Measurements from ENCODE around the gene MBTD1. TPM values are rescaled to one million over a fixed set of nuclear protein-coding genes. Genes with fewer than 3 reads are reported as not detected.

MBTD1 gene
- total and polyA plus RNA-seq, 2 experiments from 2014 or later, result 19.1 to 63.9 TPM

DNA sequence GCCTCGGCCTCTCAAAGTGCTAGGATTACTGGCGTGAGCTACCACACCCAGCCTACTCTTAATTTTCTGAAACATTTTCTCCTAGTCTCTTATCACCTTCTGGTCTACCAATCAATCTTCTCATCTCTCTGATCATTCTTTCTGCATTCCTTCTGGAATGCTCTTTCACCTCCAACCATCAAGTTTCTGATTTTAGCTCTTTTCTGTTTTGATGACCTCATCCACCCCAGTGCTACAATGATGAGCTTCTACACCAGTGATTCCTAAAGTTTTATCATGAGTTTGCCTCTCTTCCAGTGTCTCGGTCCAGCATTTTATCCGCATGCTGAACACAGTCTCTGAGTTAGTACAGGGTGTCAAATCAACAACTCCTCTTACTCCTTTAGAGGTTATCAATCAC lies 62.1 kb downstream of the MBTD1 start (continued):
- TF ChIP-seq JUNB (IDR thresholded peaks at IDR 0.05; ENCODE audit: unreplicated experiment) (no peak), POLR2AphosphoS5 (IDR thresholded peaks at IDR 0.05; ENCODE audit: low read depth) (no peak), EZH2 (IDR thresholded peaks at IDR 0.05; ENCODE audit: low read depth, unreplicated experiment) (no peak), ZNF331 (CRISPR knock-in tag; IDR thresholded peaks at IDR 0.05; ENCODE audit: low read depth) (no peak)

- H4K20me1 ChIP-seq (replicated peaks; ENCODE audit: insufficient read depth), result 0 out of 2 replicates have a peak, but pooled peaks cover 6% of the 10 kb centered on the region
- ATAC-seq (no peak), DNase-seq (ENCODE audit: low spot score) (no peak)
- Mint-ChIP-seq H3K4me3 (no peak overlapping the region), H3K9me3 (no peaks in the 10 kb centered on the region), H3K4me1 (no peaks in the 10 kb centered on the region), H3K27me3 (ENCODE audit: insufficient read depth, low read depth, poor library complexity) (no peaks in the 10 kb centered on the region), H3K27ac (no peak overlapping the region), H3K36me3 (ENCODE audit: low read depth) (peaks cover 72% of the 10 kb centered on the region)
- H2AFZ ChIP-seq, result no peak overlapping the region
- no peak overlapping the region for H3K4me2 ChIP-seq
- no peak for TF ChIP-seq STAT1 (IDR thresholded peaks at IDR 0.05; ENCODE audit: unreplicated experiment)
- no peak for TF ChIP-seq ETS1 (IDR thresholded peaks at IDR 0.05)
- TF ChIP-seq CTCF (conservative IDR thresholded peaks at IDR 0.05; ENCODE audit: low read depth in 2 of 2), result no peak
- TF ChIP-seq NANOG (IDR thresholded peaks at IDR 0.05; ENCODE audit: borderline replicate concordance), result no peak
- no peak for TF ChIP-seq POLR2AphosphoS5 (IDR thresholded peaks at IDR 0.05; ENCODE audit: low read depth)
- TF ChIP-seq, protein P1, sequence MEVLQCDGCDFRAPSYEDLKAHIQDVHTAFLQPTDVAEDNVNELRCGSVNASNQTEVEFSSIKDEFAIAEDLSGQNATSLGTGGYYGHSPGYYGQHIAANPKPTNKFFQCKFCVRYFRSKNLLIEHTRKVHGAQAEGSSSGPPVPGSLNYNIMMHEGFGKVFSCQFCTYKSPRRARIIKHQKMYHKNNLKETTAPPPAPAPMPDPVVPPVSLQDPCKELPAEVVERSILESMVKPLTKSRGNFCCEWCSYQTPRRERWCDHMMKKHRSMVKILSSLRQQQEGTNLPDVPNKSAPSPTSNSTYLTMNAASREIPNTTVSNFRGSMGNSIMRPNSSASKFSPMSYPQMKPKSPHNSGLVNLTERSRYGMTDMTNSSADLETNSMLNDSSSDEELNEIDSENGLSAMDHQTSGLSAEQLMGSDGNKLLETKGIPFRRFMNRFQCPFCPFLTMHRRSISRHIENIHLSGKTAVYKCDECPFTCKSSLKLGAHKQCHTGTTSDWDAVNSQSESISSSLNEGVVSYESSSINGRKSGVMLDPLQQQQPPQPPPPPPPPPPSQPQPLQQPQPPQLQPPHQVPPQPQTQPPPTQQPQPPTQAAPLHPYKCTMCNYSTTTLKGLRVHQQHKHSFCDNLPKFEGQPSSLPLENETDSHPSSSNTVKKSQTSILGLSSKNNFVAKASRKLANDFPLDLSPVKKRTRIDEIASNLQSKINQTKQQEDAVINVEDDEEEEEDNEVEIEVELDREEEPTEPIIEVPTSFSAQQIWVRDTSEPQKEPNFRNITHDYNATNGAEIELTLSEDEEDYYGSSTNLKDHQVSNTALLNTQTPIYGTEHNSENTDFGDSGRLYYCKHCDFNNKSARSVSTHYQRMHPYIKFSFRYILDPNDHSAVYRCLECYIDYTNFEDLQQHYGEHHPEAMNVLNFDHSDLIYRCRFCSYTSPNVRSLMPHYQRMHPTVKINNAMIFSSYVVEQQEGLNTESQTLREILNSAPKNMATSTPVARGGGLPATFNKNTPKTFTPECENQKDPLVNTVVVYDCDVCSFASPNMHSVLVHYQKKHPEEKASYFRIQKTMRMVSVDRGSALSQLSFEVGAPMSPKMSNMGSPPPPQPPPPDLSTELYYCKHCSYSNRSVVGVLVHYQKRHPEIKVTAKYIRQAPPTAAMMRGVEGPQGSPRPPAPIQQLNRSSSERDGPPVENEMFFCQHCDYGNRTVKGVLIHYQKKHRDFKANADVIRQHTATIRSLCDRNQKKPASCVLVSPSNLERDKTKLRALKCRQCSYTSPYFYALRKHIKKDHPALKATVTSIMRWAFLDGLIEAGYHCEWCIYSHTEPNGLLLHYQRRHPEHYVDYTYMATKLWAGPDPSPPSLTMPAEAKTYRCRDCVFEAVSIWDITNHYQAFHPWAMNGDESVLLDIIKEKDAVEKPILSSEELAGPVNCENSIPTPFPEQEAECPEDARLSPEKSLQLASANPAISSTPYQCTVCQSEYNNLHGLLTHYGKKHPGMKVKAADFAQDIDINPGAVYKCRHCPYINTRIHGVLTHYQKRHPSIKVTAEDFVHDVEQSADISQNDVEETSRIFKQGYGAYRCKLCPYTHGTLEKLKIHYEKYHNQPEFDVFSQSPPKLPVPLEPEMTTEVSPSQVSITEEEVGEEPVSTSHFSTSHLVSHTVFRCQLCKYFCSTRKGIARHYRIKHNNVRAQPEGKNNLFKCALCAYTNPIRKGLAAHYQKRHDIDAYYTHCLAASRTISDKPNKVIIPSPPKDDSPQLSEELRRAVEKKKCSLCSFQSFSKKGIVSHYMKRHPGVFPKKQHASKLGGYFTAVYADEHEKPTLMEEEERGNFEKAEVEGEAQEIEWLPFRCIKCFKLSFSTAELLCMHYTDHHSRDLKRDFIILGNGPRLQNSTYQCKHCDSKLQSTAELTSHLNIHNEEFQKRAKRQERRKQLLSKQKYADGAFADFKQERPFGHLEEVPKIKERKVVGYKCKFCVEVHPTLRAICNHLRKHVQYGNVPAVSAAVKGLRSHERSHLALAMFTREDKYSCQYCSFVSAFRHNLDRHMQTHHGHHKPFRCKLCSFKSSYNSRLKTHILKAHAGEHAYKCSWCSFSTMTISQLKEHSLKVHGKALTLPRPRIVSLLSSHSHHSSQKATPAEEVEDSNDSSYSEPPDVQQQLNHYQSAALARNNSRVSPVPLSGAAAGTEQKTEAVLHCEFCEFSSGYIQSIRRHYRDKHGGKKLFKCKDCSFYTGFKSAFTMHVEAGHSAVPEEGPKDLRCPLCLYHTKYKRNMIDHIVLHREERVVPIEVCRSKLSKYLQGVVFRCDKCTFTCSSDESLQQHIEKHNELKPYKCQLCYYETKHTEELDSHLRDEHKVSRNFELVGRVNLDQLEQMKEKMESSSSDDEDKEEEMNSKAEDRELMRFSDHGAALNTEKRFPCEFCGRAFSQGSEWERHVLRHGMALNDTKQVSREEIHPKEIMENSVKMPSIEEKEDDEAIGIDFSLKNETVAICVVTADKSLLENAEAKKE (CRISPR knock-in tag; IDR thresholded peaks at IDR 0.05), result no peak
- no peak for TF ChIP-seq EZH2 (IDR thresholded peaks at IDR 0.05; ENCODE audit: low read depth, unreplicated experiment)
- no peak for TF ChIP-seq EZH2phosphoT487 (IDR thresholded peaks at IDR 0.05; ENCODE audit: unreplicated experiment)
- no peak for TF ChIP-seq JUNB (IDR thresholded peaks at IDR 0.05; ENCODE audit: unreplicated experiment)
- TF ChIP-seq ZNF114 (CRISPR knock-in tag; IDR thresholded peaks at IDR 0.05), result no peak
- H3K36me3 ChIP-seq (ENCODE audit: insufficient read depth), result peaks cover 59% of the 10 kb centered on the region
- H3K79me2 ChIP-seq (replicated peaks; ENCODE audit: insufficient read depth), result no peaks in the 10 kb centered on the region
- H3K9me2 ChIP-seq (ENCODE audit: insufficient read depth), result no peaks in the 10 kb centered on the region
- no peak overlapping the region for H3K4me3 ChIP-seq
- no peaks in the 10 kb centered on the region for H3K27me3 ChIP-seq (ENCODE audit: insufficient read depth)
- no peak overlapping the region for H3K27ac ChIP-seq (ENCODE audit: low read depth)
- no peaks in the 10 kb centered on the region for H3F3A ChIP-seq (replicated peaks; ENCODE audit: low read depth)
- H3K4me1 ChIP-seq (ENCODE audit: insufficient read depth), result no peaks in the 10 kb centered on the region
Measured at GRCh38 chr17:51191895-51192294, 68.0 kb downstream of the MBTD1 start.
